GM21737 (cell line): ENCODE measurements around the gene ADGRB3.

ENCODE experiments used
- ATAC-seq: cut with Tn5 transposase; IDR thresholded peaks from one replicate; pipeline ENCODE4 v1.9.1; 2021; ENCODE audit warnings: mild to moderate bottlenecking, moderate library complexity; ENCODE audit not compliant: unreplicated experiment

The ADGRB3 gene

DNA sequence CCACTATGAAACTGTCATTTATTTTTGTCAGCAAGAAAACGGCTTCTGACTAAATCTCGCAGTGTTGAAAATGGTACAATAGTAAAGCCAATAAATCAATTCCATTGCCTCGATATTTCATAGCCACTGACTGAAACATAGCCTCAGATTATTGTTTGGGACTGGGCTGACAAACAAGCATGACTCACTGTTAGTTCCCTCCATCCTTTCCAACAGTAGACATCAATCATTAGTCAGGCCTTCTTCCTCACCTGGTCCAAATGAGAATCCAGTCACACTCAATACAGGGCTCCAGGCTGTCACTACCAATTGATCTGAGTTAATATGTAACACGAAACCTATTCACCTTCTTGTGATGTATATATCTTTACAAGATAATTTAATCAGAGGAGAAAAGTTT is 66.1 kb downstream of the ADGRB3 start:
- ATAC-seq = no peak

DNA sequence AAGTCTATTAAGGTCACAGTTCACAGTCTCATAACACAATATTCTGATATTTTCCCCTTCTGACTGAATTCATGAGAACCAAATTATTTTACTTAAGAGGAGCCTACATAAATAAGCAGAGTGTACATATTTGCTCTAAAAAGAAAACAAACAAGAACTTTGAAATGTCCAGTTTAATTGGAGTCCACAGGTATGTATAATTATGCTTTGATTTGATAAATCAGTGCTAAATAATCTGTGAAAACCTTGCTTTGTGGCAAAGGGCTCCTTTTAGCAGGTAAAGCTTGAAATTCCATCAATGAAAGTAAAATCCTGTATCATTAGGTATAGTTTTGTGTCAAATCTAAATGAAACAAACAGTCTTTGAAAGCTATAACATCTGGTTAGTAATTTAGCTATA is 69.4 kb downstream of the ADGRB3 start:
- no peak for ATAC-seq

DNA sequence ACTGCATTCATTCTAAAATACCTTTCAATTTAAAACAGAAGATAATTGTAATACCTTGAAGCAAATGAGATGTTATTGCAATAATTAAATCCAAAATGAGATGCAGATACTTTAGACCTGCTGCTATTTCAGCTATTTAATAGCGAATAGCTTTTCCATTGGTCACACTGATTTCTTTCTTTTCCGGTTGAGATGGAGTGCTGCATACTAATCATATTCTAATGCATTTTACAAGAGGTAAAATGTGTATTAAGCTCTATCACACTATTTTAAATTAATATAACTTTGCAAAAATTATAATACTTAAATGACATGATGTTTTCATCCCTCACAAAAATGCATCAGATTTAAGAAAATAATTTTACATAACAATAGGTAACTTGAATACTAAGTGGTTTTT is 74.0 kb downstream of the ADGRB3 start:
- ATAC-seq = no peak

GRCh38 chr6:68709882-68710281 is 74.8 kb downstream of the ADGRB3 start:
- ATAC-seq = no peak

DNA sequence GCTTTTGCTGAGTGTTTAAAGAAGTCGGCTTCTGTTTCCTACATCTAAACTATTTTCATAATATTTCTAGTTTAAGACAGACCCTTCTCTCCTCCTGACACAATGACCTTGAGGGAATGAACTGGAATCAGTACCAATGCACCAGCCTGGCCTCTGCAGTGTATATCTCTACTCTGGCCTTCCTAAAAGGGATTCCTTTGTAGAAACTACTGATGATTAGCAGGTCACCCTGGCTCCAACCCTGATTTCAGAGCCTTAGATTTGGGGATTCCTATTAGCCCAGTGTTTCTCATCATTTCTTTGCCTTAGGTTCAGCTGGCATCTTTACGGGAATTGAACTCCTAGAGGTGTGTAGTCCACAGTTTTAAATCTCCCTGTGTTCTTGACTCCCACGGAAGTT is 75.4 kb downstream of the ADGRB3 start:
- no peak for ATAC-seq

GRCh38 chr6:68710916-68711315 is 75.8 kb downstream of the ADGRB3 start:
- no peak for ATAC-seq

GRCh38 chr6:68711386-68712000 is 76.4 kb downstream of the ADGRB3 start:
- ATAC-seq = no peak

- ATAC-seq = no peak
Observed at GRCh38 chr6:68716620-68717019, 81.5 kb downstream of the ADGRB3 start.

DNA sequence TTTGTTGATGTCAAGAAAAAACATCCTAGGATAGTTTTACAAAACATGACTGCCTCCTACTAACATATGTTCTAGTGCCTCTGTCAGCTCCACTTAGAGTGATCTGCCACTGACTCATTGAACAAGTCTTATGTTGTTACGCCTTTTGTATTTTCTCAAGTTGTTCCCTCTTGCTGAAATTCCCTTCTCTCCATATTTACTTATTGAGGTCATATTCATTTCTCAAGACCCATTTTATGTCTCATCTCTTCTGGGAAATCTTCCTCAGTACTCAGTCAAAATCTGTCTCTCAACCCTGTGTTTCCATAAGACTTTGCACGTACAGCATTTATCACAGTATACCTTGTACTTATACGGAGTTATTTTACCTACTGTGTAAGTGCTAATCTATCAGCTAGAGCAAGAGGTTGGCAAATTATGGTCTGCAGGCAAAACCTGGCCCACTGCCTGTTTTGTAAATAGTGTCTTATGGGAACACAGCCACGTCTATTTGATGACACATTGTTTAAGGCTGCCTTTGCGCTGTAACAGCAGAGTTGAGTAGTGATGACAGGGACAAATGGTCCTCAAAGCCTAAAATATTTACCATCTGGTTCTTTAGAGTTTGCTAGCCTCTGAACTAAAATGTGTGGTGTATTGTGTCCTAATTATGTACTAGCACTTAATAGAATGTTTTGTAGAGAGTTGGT is 83.4 kb downstream of the ADGRB3 start:
- no peak for ATAC-seq

DNA sequence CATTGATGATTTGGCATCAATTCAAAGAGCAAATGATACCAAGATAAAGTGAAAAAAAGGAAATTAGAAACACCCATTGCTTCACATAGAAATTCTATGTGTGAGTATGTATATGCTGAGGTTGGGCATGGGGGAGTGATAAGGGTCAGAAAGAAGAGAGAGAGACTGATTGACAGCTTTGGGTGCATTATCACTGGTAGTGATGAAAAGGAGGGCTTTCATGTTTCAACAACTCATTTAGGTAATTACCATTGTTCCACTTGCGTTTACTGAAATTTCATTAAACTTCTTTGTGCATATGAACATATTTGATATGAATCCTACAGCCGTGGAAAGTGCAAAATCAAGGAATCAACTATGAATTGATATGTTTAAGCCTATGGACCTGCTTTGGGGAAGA is 84.7 kb downstream of the ADGRB3 start:
- no peak for ATAC-seq

DNA sequence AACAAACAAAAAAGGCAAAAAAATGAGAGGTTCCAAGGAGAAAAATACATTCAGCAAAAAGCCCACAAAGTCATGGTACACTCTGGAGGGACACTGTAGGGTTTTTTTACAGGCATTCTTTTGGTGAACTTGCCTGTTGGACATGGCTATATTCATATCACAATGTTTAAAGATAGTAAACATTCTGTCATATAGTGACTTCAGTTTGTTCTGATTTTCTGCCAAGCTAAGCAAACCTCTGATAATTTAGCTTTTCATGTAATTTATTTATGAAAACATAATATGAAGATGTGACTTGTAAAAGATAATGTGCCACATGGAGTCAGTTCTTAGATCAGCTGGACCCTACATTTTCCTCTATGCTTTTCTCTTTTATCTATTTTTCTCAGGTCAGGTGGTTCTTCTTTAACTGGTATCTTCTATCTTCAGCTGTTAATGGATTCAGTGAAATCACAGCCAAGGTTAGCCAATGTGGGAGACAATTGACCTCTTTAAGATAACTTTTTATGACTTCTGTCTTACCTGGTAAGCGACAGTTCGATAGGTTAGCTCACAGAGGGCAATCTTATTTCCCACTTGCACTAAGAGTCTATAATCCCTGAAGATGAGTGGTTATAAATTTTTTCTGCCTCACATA is 87.9 kb downstream of the ADGRB3 start:
- no peak for ATAC-seq

DNA sequence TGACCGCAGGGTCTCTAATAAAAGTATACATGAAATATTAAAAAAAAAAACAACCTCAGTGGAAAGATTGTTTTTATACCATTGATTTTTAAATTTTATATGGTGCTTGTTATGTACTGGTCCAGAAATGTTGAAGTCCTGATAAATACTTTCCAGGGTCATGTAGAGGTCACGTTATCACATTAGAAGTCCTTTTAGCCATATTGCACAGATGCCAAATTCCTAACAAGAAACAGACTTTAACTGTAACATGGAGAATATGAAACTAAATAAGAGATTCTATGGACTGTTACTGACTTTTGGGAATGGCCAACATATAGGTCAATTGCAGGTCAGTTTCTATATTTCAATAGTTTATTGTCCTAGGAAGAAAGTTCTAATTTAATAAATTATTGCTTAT is 89.0 kb downstream of the ADGRB3 start:
- ATAC-seq = no peak

- ATAC-seq = no peak
Observed at GRCh38 chr6:68726337-68726736, 91.3 kb downstream of the ADGRB3 start.

- no peak for ATAC-seq
Observed at GRCh38 chr6:68726992-68727391, 91.9 kb downstream of the ADGRB3 start.

DNA sequence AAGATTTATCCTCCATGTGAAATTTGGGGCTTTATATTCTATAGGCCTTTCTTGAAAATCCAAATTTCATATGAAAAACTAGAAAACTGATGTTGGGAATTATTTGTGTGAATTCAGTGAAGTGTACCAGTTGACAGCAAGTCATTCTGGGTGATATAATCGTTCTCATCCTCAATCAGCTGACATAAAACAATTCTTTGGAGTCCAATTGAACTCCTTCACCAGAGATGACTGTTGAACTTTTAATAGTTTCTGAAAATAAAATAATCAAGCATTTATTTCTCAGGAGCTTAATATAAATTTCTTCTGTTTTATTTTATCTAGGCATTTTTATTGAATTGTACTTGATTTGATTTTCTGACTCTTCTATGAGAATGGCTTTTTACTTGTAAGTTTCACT is 92.6 kb downstream of the ADGRB3 start:
- no peak for ATAC-seq

- no peak for ATAC-seq
Observed at GRCh38 chr6:68728159-68728979, 93.3 kb downstream of the ADGRB3 start.

- ATAC-seq = no peak
Observed at GRCh38 chr6:68729377-68729903, 94.4 kb downstream of the ADGRB3 start.

- ATAC-seq = no peak
Observed at GRCh38 chr6:68730291-68731054, 95.4 kb downstream of the ADGRB3 start.

DNA sequence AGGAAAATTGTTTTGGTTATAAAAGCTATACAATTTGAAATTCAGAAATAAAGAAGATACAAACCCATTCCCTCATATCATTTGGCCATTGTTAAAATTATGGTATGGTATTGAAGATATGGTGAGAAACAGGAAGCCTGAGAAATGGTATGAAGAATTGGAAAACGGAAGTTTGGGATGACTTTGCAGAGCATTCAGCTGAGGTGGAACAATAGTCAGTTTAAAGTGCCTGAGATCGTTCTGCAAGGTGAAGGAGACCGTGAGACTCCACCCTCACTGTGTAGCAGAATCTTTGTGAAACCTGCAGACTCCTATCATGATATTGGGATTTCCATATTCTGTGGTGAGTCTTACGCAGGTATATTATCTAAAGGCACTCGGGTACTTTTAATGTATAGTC is 97.3 kb downstream of the ADGRB3 start:
- no peak for ATAC-seq

GRCh38 chr6:68735866-68736265 is 100.8 kb downstream of the ADGRB3 start:
- no peak for ATAC-seq

DNA sequence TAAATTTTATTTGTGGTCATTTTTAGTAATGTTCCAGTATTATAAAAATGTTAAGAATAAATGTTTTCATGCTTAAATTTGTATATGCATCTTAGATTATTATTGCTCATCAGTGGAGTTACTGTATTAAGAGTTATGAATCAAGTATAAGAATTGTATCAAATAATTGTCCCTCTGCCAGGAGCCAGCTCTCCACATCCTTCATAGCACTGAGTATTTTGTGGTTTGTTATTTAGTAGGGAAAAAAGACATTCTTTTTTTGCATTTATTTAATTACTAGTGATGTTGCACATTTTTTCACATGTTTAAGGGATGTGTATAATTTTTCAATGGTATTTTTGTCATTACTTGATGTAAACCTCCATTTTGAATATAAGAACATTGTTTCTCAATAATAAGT is 102.0 kb downstream of the ADGRB3 start:
- ATAC-seq = no peak
